GM18520 (cell line): ENCODE results near the gene ARID2.

Experiments
- ATAC-seq: cut with Tn5 transposase; IDR thresholded peaks from one replicate; pipeline ENCODE4 v1.9.1; 2021; ENCODE audit not compliant: unreplicated experiment

Gene ARID2

GRCh38 chr12:45721954-45722353 is 7.6 kb upstream of the ARID2 start:
- no peak for ATAC-seq

GRCh38 chr12:45725631-45726602 is 3.6 kb upstream of the ARID2 start:
- ATAC-seq: no peak

GRCh38 chr12:45726603-45727300 is 2.8 kb upstream of the ARID2 start:
- no peak for ATAC-seq

GRCh38 chr12:45727301-45727979 is 2.1 kb upstream of the ARID2 start:
- ATAC-seq: peak; percentile 45

GRCh38 chr12:45727980-45728629 is 1.4 kb upstream of the ARID2 start:
- no peak for ATAC-seq

DNA sequence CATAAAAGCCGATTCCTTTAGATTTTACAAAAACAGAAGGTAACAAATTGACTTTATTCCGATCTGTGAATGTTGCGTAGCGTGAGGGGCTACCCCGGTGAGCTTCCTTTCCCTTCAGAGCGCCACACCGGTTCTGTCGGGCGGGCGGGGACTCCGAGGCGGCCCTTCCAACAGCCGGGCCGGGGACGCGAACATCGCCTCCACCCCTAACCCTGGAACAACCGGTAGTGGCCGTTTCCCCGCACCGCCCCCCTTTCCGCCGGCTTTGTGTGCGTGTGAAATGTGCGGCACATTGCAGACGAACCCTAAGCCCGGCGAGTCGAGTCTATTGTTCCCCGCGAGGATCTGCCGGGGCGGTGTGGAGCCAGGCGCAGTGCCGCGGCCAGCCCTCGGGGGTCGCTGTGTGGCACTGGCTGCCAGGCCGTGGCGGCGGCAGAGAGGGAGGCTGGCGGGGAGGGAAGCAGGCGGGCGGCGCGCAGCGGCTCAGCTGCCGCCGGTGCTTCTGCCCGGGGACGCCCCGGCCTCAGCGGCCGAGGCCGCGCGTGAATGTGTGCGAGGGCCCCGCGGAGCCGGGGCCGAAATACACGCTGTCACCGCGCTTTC is 775 bp upstream of the ARID2 start:
- ATAC-seq: peak; percentile 46

DNA sequence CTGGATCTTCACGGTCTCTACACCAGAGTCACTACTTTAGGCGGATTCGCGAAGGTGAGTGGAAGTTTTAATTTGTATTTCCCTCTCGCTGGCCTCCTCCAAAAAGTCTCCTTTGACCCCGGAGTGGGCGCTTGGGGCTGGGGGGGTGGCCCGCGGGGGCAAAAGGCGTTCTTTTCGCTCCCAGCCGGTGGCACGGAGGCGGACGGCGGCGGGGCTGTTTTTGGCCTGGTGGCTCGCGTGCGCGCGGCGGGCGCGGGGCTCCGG is 510 bp downstream of the ARID2 start:
- no peak for ATAC-seq

DNA sequence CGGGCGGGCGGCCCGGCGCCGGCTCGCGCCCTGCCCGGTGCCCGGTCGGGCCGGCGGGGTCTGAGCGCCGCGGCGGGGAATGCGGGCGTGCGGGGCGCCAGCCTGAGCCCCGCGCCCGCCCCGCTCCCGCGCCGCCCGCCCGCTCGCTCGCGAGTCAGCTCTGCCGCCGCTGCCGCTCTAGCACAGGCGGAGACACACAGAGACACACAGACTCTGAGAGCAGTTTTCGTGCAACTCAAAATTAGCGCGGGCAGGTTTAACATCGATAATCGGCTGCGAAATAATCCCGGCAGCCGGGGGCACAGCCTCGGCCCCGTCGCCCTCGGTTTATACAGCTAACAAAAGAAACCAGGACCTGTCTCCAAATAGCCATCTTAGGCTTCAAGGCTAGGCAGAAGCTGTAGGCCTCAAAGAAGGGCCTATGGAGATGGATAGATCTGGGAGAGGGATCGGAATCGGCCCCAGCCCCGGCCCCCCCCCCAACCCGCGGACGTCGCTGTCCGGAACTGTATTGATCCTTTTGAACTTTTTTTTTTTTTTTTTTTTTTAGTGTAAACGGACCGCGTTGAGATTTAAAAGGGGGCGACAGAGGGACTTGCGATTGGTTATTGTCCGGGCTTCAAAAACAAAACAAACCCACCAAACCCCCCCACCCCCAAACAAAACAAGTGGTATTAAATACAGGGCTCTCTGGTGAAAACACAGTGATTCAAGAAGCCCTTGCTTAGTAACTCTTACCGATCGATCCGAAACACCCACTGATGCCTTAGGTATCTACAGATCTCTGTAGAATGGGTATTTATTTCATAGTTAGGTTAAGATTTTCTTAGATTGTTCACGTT is 1.1 kb downstream of the ARID2 start:
- no peak for ATAC-seq

DNA sequence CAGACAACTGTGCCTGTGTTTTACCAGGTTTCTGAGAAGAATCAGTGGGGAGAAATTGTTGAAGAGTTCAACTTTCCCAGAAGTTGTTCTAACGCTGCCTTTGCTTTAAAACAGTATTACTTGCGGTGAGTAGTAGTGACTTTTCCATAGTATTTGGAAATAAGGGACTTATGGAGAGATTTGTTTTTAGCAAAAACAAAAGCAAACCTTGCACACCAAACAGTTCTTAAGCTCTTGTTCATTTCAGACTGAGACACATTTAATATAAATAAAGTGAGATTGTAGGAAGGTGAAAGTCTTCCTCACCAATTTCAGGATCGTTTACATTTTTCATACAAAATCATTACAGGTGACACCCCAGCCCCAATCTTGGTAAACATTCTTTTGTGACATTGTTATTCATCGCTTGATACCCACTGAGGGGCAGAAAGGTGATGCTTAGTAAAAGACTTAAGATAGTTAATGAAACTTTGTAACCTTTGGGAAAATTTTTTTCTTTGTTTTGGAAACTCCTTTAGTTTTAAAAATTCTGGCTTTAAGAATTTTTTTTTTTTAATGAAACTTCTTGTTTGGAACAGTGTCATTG is 1.8 kb downstream of the ARID2 start:
- ATAC-seq: no peak

- no peak for ATAC-seq
Measured at GRCh38 chr12:45732250-45732649, 2.7 kb downstream of the ARID2 start.

DNA sequence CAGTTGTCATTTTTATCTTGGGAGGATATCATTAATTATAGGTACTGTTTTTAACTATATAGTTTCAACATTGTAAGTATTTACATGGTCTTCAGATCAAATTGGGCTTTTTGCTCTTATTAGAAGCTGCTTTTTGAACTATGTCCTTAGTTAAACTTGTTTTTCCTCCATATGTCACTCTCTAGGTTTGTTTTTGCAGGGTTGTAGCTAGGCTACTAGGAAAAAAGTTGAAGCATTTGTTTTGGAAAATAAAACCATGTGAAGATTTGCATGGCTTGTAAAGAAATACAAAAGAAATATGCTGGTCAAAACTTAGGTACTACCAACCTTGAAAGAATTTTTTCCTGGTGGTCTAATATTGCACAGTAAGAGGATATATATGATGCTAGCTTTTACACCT is 3.4 kb downstream of the ARID2 start:
- no peak for ATAC-seq

- no peak for ATAC-seq
Measured at GRCh38 chr12:45737638-45738037, 8.1 kb downstream of the ARID2 start.

- no peak for ATAC-seq
Measured at GRCh38 chr12:45742590-45742989, 13.1 kb downstream of the ARID2 start.

DNA sequence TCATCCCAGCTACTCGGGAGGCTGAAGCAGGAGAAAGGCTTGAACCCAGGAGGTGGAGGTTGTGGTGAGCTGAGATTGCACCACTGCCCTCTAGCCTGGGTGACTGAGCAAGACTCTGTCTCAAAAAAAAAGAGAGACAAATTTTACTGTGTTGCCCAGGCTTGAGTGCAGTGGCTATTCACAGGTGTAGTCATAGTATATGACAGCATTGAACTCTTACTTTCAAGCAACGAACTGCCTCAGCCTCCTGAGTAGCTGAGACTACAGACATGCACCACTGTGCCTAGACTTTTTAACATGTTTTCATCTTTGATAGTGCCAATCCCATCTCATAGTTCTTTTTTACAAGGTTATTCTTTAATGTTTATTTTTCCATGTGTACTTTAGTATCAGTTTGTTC is 13.7 kb downstream of the ARID2 start:
- no peak for ATAC-seq

- ATAC-seq: no peak
Measured at GRCh38 chr12:45745861-45746277, 16.4 kb downstream of the ARID2 start.

- no peak for ATAC-seq
Measured at GRCh38 chr12:45756666-45757065, 27.2 kb downstream of the ARID2 start.

DNA sequence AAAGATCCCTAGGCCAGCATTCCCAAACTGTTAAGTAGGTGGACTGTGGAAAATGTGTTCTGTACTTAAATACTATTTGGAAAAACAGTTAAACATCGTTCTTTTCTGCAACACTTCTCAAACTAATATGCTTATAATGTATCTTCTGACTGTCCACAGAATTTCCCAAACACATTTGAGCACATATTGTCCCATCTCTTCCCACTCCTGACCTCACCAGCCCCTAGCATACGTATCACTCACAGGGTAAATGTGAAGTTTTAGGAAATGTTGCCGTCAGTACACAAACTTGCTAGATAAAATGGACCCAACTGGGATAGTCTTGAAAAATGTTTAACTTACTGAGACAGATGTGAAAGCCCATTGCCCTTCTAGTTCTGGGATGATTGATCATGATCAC is 27.7 kb downstream of the ARID2 start:
- no peak for ATAC-seq

GRCh38 chr12:45760333-45760732 is 30.8 kb downstream of the ARID2 start:
- ATAC-seq: no peak

- no peak for ATAC-seq
Measured at GRCh38 chr12:45762185-45763110, 32.9 kb downstream of the ARID2 start.
